Thoracic aorta (tissue), 2 donors: ENCODE results near the gene SLC1A5. TPM values are rescaled to one million over a fixed set of nuclear protein-coding genes. Genes with fewer than 3 reads are reported as not detected.
"Not testable (repeated sequence)": the region's sequence is repeated elsewhere in the genome, so short reads cannot be mapped to it uniquely, and the experiment has no call there.

Source experiments
- ATAC-seq: fragments of 150-250 bp; one replicate; pipeline ENCODE4 v1.8.0; 2017; ENCODE audit warnings: low read depth; ENCODE audit not compliant: insufficient number of reproducible peaks, low FRiP score
- DNase-seq: peaks from one replicate; pipeline ENCODE4 v3.0.0-alpha.2; 2020; ENCODE audit warnings: low spot score
- H3K27ac ChIP-seq, 2 donors: fragments of 200-600 bp; sonication (generic); 1 replicate in 1 of 2; 2 replicates in 1 of 2; pipeline ENCODE4 v1.5.1; 2016; ENCODE audit warnings: mild to moderate bottlenecking in 2 of 2, moderate library complexity in 2 of 2
- H3K27me3 ChIP-seq: fragments of 200-600 bp; sonication (generic); replicated peaks from 2 replicates; pipeline ENCODE4 v1.6.0; 2016; ENCODE audit warnings: mild to moderate bottlenecking; ENCODE audit not compliant: insufficient read depth
- H3K36me3 ChIP-seq: fragments of 200-600 bp; sonication (generic); one replicate; pipeline ENCODE4 v1.5.1; 2016
- H3K4me1 ChIP-seq, 2 donors: fragments of 200-600 bp; sonication (generic); 1 replicate in 1 of 2; 2 replicates in 1 of 2; pipeline versions ENCODE4 v1.5.1 to v1.6.0; 2016; ENCODE audit warnings: low read depth in 2 of 2, mild to moderate bottlenecking in 1 of 2; ENCODE audit not compliant: control insufficient read depth in 1 of 2
- H3K4me3 ChIP-seq: fragments of 200-600 bp; sonication (generic); 2 replicates; pipeline ENCODE4 v1.5.1; 2016; ENCODE audit warnings: mild to moderate bottlenecking
- H3K9me3 ChIP-seq: fragments of 200-600 bp; sonication (generic); 2 replicates; pipeline ENCODE4 v1.5.1; 2016
- CTCF ChIP-seq: fragments of 200-600 bp; sonication (generic); IDR thresholded peaks from one replicate; pipeline ENCODE4 v1.5.1; 2019; ENCODE audit warnings: antibody characterized with exemption
- total RNA-seq, 2 donors: library from RNA; depleted of rRNA; stranded (reverse); fragments of >200 nt; gene quantifications; one replicate each; pipeline versions ENCODE4 v1.1.0 to v1.2.3, GENCODE V29; 2016

SLC1A5 gene
- total RNA-seq, 2 donors from 2014 or later, result 48.7 to 66.2 TPM

- peak; percentile 59 for TF ChIP-seq CTCF
- H3K27ac ChIP-seq, result no peak overlapping the region
- no peak overlapping the region for H3K4me3 ChIP-seq
- H3K27me3 ChIP-seq, result no peaks in the 10 kb centered on the region
- H3K9me3 ChIP-seq, result no peaks in the 10 kb centered on the region
- DNase-seq (no peak), ATAC-seq (no peak)
- no peaks in the 10 kb centered on the region for H3K36me3 ChIP-seq
- H3K4me1 ChIP-seq, result peaks cover 0 to 8% of the 10 kb centered on the region in 2 donors
Measured at GRCh38 chr19:46766569-46767317, 21.7 kb downstream of the SLC1A5 start.

- Histone ChIP-seq H3K4me1 (peaks cover 6 to 15% of the 10 kb centered on the region in 2 donors), H3K4me3 (no peak overlapping the region), H3K36me3 (no peaks in the 10 kb centered on the region), H3K27me3 (no peaks in the 10 kb centered on the region), H3K9me3 (no peaks in the 10 kb centered on the region), H3K27ac (no peak overlapping the region)
- DNase-seq, result no peak
- no peak for ATAC-seq
- TF ChIP-seq CTCF, result no peak
Measured at GRCh38 chr19:46764817-46765291, 23.5 kb downstream of the SLC1A5 start.

GRCh38 chr19:46762245-46762890, 26.0 kb downstream of the SLC1A5 start:
- Histone ChIP-seq H3K27me3 (no peaks in the 10 kb centered on the region), H3K4me1 (peaks cover 6 to 13% of the 10 kb centered on the region in 2 donors), H3K36me3 (no peaks in the 10 kb centered on the region), H3K9me3 (no peaks in the 10 kb centered on the region), H3K27ac (no peak overlapping the region), H3K4me3 (no peak overlapping the region)
- TF ChIP-seq CTCF, result no peak
- no peak for DNase-seq
- no peak for ATAC-seq

- Histone ChIP-seq H3K36me3 (peaks cover 4% of the 10 kb centered on the region), H3K27ac (no peak overlapping the region), H3K4me3 (no peak overlapping the region), H3K9me3 (no peaks in the 10 kb centered on the region), H3K4me1 (peaks cover 6 to 13% of the 10 kb centered on the region in 2 donors), H3K27me3 (no peaks in the 10 kb centered on the region)
- ATAC-seq (no peak), DNase-seq (no peak)
- TF ChIP-seq CTCF, result no peak
Measured at GRCh38 chr19:46761418-46761831, 27.0 kb downstream of the SLC1A5 start.

- not testable (repeated sequence) for DNase-seq, H3K27me3 ChIP-seq, ATAC-seq, H3K27ac ChIP-seq, H3K9me3 ChIP-seq, H3K4me3 ChIP-seq, H3K36me3 ChIP-seq
- peaks cover 6 to 13% of the 10 kb centered on the region in 2 donors for H3K4me1 ChIP-seq
Measured at GRCh38 chr19:46760897-46761296, 27.5 kb downstream of the SLC1A5 start.
